Measurements from ENCODE around the gene BMX. TPM values are rescaled to one million over a fixed set of nuclear protein-coding genes. Genes with fewer than 3 reads are reported as not detected.

BMX gene
- total and polyA plus RNA-seq, 7 donors = 0.39 to 1.2 (median 0.56) TPM

GRCh38 chrX:15601932-15602331 is 101.3 kb downstream of the BMX start:
- TF ChIP-seq, protein P1, sequence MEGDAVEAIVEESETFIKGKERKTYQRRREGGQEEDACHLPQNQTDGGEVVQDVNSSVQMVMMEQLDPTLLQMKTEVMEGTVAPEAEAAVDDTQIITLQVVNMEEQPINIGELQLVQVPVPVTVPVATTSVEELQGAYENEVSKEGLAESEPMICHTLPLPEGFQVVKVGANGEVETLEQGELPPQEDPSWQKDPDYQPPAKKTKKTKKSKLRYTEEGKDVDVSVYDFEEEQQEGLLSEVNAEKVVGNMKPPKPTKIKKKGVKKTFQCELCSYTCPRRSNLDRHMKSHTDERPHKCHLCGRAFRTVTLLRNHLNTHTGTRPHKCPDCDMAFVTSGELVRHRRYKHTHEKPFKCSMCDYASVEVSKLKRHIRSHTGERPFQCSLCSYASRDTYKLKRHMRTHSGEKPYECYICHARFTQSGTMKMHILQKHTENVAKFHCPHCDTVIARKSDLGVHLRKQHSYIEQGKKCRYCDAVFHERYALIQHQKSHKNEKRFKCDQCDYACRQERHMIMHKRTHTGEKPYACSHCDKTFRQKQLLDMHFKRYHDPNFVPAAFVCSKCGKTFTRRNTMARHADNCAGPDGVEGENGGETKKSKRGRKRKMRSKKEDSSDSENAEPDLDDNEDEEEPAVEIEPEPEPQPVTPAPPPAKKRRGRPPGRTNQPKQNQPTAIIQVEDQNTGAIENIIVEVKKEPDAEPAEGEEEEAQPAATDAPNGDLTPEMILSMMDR (IDR thresholded peaks at IDR 0.05) = no peak
- Histone ChIP-seq H3K27ac (no peak overlapping the region), H3K4me1 (no peaks in the 10 kb centered on the region), H3K27me3 (ENCODE audit: insufficient read depth in 3 of 3, low read length in 2 of 3) (peaks cover 0 to 53% (median 0%) of the 10 kb centered on the region in 3 donors), H3K9me3 (no peaks in the 10 kb centered on the region), H3K4me3 (no peak overlapping the region), H3K36me3 (ENCODE audit: insufficient read depth in 1 of 2, low read depth in 1 of 2) (no peaks in the 10 kb centered on the region)
- DNase-seq (no peak), ATAC-seq (no peak)
- 62 to 83% (median 79%) methylated on average over 3 of the region's 3 CpGs for WGBS, 3 donors
- intact Hi-C loops (cut with DNase I) = no loop called here

- no peaks in the 10 kb centered on the region for H3K4me1 ChIP-seq
- no peaks in the 10 kb centered on the region for H3K36me3 ChIP-seq (ENCODE audit: insufficient read depth in 1 of 2, low read depth in 1 of 2)
- no peak for DNase-seq
- H3K9me3 ChIP-seq = no peaks in the 10 kb centered on the region
- TF ChIP-seq, protein P1 (IDR thresholded peaks at IDR 0.05) = no peak
- H3K27ac ChIP-seq = no peak overlapping the region
- peaks cover 0 to 53% (median 0%) of the 10 kb centered on the region in 3 donors for H3K27me3 ChIP-seq (ENCODE audit: insufficient read depth in 3 of 3, low read length in 2 of 3)
- ATAC-seq = no peak
- intact Hi-C loops (cut with DNase I) = no loop called here
- H3K4me3 ChIP-seq = no peak overlapping the region
- 61 to 77% (median 74%) methylated on average over 5 of the region's 5 CpGs for WGBS, 3 donors
Observed at GRCh38 chrX:15602761-15603160, 102.2 kb downstream of the BMX start.

GRCh38 chrX:15605226-15605625 is 104.6 kb downstream of the BMX start:
- TF ChIP-seq, protein P1 (IDR thresholded peaks at IDR 0.05) = no peak
- H3K4me1 ChIP-seq = no peaks in the 10 kb centered on the region
- ATAC-seq (no peak), DNase-seq (no peak)
- peaks cover 0 to 43% (median 0%) of the 10 kb centered on the region in 3 donors for H3K27me3 ChIP-seq (ENCODE audit: insufficient read depth in 3 of 3, low read length in 2 of 3)
- no peaks in the 10 kb centered on the region for H3K9me3 ChIP-seq
- H3K36me3 ChIP-seq (ENCODE audit: insufficient read depth in 1 of 2, low read depth in 1 of 2) = no peaks in the 10 kb centered on the region
- H3K27ac ChIP-seq = no peak overlapping the region
- intact Hi-C loops (cut with DNase I) = no loop called here
- WGBS, 3 donors = 61 to 94% (median 67%) methylated on average over 1 of the region's 1 CpG
- no peak overlapping the region for H3K4me3 ChIP-seq

Other genes starting within 250 kb of the BMX start
- gene ASB9, start 230.7 kb upstream of the BMX start, total RNA-seq = 1 to 10 TPM in 1 of 4 donors, under 1 TPM in 2, not detected in 1; 0.46 to 1.3 (median 0.71) TPM
- under 1 TPM; 0.12 to 0.69 (median 0.51) TPM for gene ASB9, start 230.7 kb upstream of the BMX start, polyA plus RNA-seq
- gene ASB11, start 185.2 kb upstream of the BMX start, total RNA-seq = 10 to 100 TPM; 26.9 to 53.4 (median 47.6) TPM
- gene ASB11, start 185.2 kb upstream of the BMX start, polyA plus RNA-seq = 10 to 100 TPM in 1 of 3 donors, 1 to 10 TPM in 2; 1.5 to 10.4 (median 6.5) TPM
- gene PIGA, start 165.3 kb upstream of the BMX start, total RNA-seq = 1 to 10 TPM; 2.6 to 5.8 (median 3.6) TPM
- 1 to 10 TPM; 1.9 to 3.3 (median 2.7) TPM for gene PIGA, start 165.3 kb upstream of the BMX start, polyA plus RNA-seq
- 1 to 10 TPM; 4.1 to 8.4 (median 6.5) TPM for gene VEGFD, start 116.4 kb upstream of the BMX start, total RNA-seq
- 1 to 10 TPM; 1.2 to 8.4 (median 7.2) TPM for gene VEGFD, start 116.4 kb upstream of the BMX start, polyA plus RNA-seq
- 10 to 100 TPM in 2 of 4 donors, 1 to 10 TPM in 2; 9.6 to 14.9 (median 12.3) TPM for gene PIR, start 7.5 kb upstream of the BMX start, total RNA-seq
- gene PIR, start 7.5 kb upstream of the BMX start, polyA plus RNA-seq = 10 to 100 TPM; 11.0 to 25.1 (median 14.3) TPM
- under 1 TPM; 0.19 to 0.74 (median 0.42) TPM for gene ACE2, start 100.2 kb downstream of the BMX start, total RNA-seq
- 10 to 100 TPM in 1 of 3 donors, 1 to 10 TPM in 1, under 1 TPM in 1; 0.42 to 13.5 (median 1.1) TPM for gene ACE2, start 100.2 kb downstream of the BMX start, polyA plus RNA-seq
- gene CLTRN, start 164.0 kb downstream of the BMX start, total RNA-seq = not detected
- gene CLTRN, start 164.0 kb downstream of the BMX start, polyA plus RNA-seq = not detected
- gene CA5B, start 237.5 kb downstream of the BMX start, total RNA-seq = 1 to 10 TPM in 3 of 4 donors, under 1 TPM in 1; 0.91 to 2.7 (median 1.5) TPM
- gene CA5B, start 237.5 kb downstream of the BMX start, polyA plus RNA-seq = under 1 TPM; 0.25 to 0.60 (median 0.57) TPM

Data from psoas muscle (tissue), 8 donors.